Astrocyte of the cerebellum (primary cell): ENCODE results near the gene TMTC2.

ENCODE experiments used
- DNase-seq: peaks from one replicate; pipeline ENCODE4 v3.0.0-alpha.2; 2011; ENCODE audit warnings: low read depth
- H3K4me3 ChIP-seq: 2 replicates; pipeline ENCODE4 v1.5.1; 2011; ENCODE audit warnings: mild to moderate bottlenecking, low read depth, low read length, moderate library complexity
- CTCF ChIP-seq: IDR thresholded peaks from 2 replicates; pipeline ENCODE4 v1.5.1; 2012; ENCODE audit warnings: low read length, low read depth, moderate library complexity, mild to moderate bottlenecking; ENCODE audit errors: missing control alignments
- in situ Hi-C: cut with HindIII; loops from 2 replicates; pipeline ENCODE4 v1.10.0; 2017; ENCODE audit warnings: low sequenced_read_pairs

The TMTC2 gene

GRCh38 chr12:83042441-83043200 is 355.9 kb downstream of the TMTC2 start:
- in situ Hi-C loops: no loop called here
- no peak for TF ChIP-seq CTCF
- no peak overlapping the region for H3K4me3 ChIP-seq
- peak; percentile 19 for DNase-seq

DNA sequence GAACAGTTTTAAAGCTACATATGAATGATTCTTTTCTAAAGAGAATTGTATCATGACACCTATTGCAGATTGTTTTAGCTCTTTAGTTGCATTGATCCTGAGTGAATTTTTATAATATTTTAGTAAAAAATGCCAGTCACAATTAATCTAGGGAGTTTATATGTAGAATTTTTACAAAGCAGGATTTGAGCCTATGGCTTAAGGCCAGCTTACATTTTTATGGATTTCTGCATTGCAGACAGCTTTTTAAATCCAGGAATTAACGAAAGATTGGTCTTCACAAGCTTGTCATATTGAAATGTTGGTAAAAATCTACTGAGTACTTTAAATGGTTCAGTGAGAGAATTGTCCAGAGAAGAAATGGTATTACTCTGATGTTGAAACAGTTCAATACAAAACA is 358.0 kb downstream of the TMTC2 start:
- no peak overlapping the region for H3K4me3 ChIP-seq
- in situ Hi-C loops: no loop called here
- DNase-seq: no peak
- TF ChIP-seq CTCF: no peak

DNA sequence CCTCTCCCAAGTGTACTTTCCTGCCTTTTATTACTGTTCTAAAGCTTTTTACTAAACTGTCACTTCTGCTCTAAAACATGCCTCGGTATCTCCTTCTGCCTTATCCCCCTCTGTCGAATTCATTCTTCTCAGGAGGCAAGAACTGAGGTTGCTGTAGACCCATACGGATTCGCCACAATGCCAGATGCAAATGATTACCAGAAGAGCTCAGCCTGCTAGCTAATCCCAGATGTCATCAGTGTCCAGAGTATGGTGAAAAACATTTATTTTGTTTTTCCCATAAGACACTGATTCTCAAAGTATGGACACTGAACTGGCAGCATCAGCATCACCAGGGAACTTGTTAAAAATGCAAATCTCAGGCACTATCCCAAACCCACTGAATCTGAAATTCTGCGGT is 359.3 kb downstream of the TMTC2 start:
- TF ChIP-seq CTCF: no peak
- DNase-seq: no peak
- in situ Hi-C loops: no loop called here
- no peak overlapping the region for H3K4me3 ChIP-seq

GRCh38 chr12:83049306-83049705 is 362.6 kb downstream of the TMTC2 start:
- in situ Hi-C loops: no loop called here
- no peak overlapping the region for H3K4me3 ChIP-seq
- TF ChIP-seq CTCF: no peak
- DNase-seq: no peak

- TF ChIP-seq CTCF: no peak
- no peak for DNase-seq
- in situ Hi-C loops: no loop called here
- no peak overlapping the region for H3K4me3 ChIP-seq
Measured at GRCh38 chr12:83052890-83053541, 366.3 kb downstream of the TMTC2 start.

- DNase-seq: no peak
- no peak overlapping the region for H3K4me3 ChIP-seq
- no peak for TF ChIP-seq CTCF
- in situ Hi-C loops: no loop called here
Measured at GRCh38 chr12:83057436-83057835, 370.7 kb downstream of the TMTC2 start.
